T-helper 22 cell (primary cell): ENCODE data around the gene SCGB1D4.
A peak's percentile ranks its signal among the peaks of the same experiment; 100 is the strongest.
"Not testable (repeated sequence)": the region's sequence is repeated elsewhere in the genome, so short reads cannot be mapped to it uniquely, and the experiment has no call there.

Source experiments
- DNase-seq: peaks from one replicate; pipeline ENCODE4 v3.0.0-alpha.2; 2020; ENCODE audit warnings: low read depth

Gene SCGB1D4, protein sequence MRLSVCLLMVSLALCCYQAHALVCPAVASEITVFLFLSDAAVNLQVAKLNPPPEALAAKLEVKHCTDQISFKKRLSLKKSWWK

DNA sequence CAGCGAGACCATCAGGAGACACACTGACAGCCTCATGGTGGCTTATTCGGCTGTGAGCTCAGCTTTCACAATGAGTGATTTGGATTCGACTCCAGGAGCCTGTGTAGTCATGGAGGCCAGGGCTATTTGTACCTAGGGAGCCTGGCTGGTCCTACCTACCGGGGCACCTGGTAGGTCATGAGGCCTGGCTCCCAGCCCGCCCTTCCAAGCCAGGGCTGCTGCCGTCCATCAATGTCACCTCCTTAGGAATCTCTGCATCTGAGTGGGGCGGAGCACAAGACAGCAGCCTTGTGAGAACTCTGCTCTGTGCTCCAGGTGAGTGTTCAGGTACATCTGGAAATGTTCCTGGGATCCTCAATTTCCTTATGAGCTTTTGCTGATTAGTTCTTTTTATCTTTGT lies at the start of gene SCGB1D4:
Gene SCGB1D4 (minus strand): TSS at position 101 of the 400 bp plus-strand sequence. CDS start 65 bp downstream, at position 36.
- DNase-seq, result no peak

DNA sequence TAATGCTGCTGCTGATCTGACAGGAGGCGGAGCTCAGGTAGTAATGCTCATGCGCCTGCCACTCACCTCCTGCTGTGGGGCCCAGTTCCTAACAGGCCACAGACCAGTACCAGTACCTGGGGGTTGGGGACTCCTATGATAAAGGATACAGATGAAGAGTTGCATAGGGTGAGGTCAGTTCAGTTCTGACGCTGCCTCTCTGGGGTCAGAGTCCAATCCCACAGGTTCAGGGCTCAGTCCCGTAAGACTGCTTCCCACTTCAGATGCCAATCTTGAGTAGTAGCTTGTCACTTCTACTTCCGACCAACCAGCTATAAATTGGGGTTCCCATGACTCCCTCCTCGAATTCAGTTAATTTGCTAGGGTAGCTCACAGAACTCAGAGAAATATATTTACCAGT lies 47.0 kb upstream of the SCGB1D4 start:
- DNase-seq, result no peak

DNA sequence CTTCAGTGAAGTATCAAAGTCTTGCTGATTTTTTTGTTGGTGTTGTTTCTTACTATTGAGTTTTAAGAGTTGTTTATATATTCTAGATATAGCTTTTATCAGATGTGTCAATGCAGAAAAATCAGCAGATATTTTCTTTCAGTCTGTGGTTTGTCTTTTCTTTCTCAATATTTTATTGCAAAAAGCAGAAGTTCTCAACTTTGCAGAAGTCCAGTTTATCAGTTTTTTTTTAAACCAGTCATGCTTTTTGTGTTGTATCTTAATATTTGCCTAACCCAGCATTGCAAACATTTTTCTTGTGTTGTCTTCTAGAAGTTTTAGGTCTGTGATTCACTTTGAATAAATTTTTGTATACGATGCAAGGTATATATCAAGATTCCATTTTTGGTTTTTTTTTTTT lies 45.3 kb upstream of the SCGB1D4 start:
- DNase-seq, result no peak

DNA sequence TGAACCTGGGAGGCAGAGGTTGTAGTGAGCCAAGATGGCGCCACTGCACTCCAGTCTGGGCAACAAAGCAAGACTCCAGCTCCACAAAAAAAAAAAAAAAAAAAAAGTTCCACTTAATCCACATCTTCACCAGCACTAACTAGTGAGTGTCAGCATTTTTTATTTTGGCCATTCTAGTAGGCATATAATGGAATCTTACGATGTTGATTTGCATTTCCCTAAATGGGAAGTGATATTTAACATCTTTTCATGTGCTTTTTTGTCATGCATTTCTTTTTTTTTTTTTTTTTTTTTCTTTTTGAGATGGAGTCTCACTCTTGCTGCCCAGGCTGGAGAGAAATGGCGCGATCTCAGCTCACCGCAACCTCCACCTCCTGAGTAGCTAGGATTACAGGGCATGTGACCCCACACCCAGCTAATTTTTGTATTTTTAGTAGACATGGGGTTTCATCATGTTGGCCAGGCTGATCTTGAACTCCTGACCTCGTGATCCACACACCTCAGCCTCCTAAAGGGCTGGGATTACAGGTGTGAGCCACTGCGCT lies 44.8 kb upstream of the SCGB1D4 start:
- not testable (repeated sequence) for DNase-seq

DNA sequence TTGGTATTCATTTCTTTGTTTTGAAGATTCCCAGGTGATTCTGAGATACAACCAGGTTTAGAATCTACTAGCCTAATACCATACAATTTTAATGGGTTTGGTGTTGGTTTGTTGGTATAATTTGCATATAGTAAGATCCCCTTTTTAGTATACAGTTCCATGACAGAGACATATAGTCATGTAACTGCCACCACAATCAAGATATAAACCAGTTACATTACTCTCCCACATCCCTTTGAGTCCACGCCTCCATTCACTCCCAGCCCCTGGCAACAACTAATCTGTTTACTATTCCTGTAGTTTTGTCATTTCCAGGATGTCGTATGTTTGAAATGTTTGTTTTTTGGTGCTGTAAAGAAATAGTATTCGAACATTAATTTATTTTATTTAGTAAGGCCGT lies 42.7 kb upstream of the SCGB1D4 start:
- DNase-seq, result no peak

DNA sequence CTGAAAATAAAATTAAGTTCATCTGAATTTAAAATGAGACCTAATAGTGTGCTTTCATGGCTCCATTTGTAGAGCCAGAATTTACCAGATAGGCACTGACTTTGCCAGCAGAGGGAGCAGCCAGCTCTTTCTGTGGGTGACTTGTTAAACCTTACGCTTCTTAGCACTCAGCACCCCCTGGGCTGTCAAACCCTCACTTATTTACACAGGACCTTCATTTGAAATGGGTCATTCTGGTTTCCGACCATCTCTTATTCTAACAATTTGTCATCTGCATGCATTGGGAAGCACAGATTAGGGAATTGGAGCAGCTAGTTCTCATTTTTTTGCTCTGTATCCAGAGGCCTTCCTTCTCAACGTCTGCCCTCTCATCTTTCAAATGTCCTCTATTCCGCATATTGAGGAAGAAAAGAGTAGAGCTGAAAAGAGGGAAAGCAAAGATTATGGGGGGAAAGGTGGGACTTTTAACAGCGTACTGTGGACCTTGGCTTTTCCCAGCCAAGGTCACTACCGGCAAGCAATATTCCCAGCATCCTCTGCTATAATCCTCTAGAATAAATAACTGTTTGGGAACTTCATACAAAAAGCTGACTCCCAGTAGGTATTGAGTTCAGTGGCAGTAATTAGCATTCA lies 41.5 kb upstream of the SCGB1D4 start:
- DNase-seq, result no peak

DNA sequence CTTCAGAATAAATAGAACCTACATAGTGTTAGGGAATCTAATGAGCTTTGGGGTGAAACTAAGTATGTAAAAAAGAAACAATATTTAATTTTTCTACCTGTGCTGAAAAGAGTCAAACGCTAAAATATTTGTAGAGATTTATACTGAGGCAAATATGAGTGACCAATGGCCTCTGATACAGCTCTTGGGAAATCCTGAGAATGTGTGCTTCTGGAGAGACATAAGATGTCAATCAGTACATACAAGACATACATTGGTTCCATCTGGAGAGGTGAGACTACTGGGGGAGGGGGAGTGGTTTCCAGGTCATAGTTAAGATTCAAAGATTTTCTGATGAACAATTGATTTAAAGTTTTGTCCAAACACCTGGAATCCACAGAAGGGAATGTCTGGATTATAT lies 39.3 kb upstream of the SCGB1D4 start:
- DNase-seq, result no peak

DNA sequence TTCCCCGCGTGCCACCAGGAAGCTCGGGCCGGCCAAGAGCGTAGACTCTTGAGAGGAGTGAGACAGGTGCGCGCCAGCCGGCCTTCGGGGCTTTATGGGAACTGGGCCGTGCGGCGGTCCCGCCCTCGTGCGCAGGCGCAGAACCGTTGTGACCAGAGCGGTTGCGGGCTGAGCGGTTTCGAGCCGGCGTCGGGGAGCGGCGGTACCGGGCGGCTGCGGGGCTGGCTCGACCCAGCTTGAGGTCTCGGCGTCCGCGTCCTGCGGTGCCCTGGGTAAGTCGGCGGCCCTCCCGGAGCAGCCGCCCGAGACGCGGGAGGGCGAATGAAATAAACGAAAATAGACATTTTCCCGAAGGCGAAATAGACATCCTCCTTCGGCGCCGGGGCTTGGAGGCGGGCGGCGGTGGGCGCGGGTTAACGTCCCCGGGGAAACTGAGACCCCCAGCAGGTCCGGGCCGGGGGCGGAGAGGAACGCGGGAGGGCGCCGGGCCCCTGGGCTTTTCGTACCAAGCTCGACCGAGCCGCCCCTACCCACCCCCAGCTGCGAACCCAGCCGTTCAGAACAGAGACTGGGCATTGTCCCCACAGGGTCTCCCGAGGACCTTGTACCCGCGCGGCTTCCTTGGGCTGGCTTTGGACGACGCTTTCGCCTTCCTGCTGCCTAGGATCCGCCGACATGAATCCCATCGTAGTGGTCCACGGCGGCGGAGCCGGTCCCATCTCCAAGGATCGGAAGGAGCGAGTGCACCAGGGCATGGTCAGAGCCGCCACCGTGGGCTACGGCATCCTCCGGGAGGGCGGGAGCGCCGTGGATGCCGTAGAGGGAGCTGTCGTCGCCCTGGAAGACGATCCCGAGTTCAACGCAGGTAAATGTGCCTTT lies 38.7 kb upstream of the SCGB1D4 start, which contains the start of gene ASRGL1:
Gene ASRGL1 (plus strand): TSS at position 146 of the 879 bp plus-strand sequence. CDS start 530 bp downstream, at position 676.
- DNase-seq, result peak; percentile 50

DNA sequence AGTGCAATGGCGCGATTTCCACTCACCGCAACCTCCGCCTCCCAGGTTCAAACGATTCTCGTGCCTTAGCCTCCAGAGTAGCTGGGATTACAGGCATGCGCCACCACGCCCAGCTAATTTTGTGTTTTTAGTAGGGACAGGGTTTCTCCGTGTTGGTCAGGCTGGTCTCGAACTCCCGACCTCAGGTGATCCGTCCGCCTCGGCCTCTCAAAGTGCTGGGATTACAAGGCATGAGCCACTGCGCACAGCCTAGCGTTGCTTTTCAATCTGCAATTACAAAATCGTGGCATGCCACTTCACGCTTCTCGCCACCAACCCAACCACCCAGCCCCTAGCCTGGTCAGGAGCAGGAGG lies 38.1 kb upstream of the SCGB1D4 start:
- not testable (repeated sequence) for DNase-seq

DNA sequence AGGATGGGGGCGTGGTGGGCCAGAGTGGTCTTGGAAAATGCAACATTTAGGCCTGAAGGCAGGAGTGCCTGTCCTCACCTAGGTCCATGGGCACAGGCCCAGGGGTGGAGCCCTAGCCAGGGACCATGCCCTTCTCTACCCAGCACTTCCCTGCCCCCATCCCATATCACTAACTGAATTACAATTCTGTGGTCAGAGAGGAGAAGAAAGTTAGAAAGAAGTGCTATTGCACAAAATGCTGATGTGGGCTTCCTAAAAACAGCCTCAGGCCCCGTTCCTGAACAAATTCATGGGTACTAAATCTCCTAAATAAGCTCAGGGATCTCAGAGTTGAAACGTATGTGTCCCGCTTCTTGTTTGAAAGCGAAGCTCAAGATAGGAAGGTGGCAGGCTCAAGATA lies 34.9 kb upstream of the SCGB1D4 start:
- no peak for DNase-seq

DNA sequence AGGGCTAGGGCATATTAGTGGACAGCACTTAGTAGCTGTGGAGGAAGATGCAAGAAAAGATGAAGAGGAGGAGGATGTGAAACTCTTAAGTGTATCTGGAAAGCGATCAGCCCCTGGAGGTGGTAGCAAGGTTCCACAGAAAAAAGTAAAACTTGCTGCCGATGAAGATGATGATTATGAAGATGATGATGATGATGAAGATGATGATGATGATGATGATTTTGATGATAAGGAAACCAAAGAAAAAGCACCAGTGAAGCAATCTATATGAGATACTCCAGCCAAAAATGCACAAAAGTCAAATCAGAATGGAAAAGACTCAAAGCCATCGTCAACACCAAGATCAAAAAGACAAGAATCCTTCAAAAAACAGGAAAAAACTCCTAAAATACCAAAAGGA lies 32.4 kb upstream of the SCGB1D4 start:
- DNase-seq, result not testable (repeated sequence)

DNA sequence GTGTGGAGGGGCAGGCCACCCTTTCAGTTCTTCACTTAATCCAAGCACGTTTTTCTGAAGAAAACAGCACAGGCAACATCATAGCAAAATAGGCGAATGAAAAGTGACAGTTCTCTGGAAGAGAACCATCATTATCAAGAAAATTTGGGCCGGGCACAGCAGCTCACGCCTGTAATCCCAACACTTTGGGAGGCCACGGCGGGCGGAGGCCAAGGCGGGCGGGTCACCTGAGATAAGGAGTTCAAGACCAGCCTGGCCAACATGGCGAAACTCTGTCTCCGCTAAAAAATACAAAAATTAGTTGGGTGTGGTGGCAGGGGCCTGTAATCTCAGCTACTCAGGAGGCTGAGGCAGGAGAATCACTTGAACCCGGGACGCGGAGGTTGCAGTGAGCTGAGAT lies 28.7 kb upstream of the SCGB1D4 start:
- not testable (repeated sequence) for DNase-seq

DNA sequence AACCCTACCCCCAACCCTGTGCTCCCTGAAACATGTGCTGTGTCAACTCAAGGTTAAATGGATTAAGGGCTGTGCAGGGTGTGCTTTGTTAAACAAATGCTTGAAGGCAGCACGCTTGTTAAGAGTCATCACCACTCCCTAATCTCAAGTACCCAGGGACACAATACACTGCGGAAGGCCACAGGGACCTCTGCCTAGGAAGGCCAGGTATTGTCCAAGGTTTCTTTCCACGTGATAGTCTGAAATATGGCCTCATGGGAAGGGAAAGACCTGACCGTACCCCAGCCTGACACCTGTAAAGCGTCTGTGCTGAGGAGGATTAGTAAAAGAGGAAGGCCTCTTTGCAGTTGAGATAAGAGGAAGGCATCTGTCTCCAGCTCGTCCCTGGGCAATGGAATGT lies 27.8 kb upstream of the SCGB1D4 start:
- not testable (repeated sequence) for DNase-seq

DNA sequence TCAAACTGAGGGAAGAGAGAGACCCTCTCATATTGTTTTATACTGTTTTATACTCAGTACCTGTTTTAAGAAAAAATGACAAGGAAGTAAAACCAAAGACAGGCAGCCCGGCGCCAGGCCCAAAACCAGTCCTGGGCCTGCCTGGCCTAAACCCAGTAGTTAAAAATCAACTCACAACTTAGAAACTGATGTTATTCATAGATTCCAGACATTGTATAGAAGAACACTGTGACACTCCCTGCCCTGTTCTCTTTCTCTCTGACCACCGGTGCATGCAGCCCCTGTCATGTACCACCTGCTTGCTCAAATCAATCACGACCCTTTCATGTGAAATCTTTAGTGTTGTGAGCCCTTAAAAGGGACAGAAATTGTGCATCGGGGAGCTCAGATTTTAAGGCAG lies 26.9 kb upstream of the SCGB1D4 start:
- DNase-seq, result not testable (repeated sequence)

DNA sequence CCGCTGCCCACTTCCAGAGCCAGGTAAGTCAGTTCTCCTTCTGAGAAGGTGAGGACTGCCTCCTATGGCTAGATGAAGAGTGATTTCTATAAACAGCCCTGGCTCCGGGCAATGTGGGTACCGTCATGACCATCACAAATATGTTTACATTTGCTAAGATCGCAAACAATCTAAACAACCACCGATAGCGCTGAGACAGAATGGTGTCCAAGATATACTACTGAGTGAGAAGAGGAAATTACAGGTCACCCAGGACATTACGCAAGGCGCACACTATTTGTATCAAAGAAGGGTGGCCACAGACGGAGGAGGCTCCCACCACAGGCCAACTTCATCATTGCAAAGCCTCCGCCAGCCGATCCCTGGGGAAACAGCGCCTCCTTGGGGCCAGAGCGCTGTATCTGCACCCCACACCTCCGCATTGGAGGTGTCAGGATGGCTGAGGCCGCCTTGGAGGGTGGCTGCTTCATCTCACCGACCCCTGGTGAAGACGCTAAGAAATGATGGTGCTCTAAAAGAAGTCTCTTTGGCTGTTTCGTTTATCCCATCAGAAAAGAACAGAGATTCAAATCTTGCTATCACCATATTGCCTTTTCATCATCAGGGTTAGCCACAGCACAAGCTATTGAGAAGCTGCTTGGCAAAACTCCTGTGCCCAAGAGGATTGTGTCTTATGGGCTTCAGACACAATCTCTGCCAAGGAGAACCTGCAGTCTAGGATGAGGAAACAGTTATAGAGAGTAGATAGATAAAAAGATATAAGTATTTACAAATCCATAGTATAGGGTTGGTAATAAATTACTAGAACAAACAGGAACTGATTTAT lies 26.1 kb upstream of the SCGB1D4 start:
- no peak for DNase-seq

DNA sequence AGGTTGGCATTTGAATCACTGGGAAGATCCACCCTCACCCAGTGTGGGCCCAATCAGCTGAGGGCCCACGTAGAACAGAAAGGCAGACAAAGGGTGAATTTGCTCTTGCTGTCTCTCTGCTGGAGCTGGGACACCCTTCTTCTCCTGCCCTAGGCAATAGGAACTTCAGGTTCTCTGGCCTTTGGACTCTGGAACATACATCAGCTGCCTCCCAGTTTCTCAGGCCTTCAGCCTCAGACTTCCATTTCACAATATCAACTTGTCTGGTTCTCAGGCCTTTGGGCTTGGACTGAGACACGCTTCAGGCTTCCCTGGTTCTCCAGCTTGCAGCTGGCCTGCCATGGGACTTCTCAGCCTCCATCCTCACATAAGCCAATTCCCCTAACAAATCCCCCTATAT lies 23.6 kb upstream of the SCGB1D4 start:
- no peak for DNase-seq

DNA sequence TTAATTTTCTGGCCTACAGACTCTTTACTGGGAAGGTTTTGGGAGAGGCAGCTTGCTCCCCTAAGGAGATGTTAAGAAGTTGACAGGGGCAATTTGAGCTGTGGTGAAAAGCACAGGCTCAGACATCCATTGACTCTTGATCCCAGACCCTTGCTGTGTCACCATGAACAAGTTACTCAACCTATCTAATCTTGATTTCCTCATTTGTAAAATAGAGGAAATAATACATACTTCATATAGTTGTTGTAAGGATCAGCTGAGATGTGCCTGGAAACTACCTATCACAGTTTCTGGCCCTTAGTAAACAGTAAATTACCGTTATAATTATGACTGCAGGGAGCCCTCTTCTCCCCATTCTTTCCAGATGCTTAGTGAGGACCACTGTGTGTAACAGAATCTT lies 16.6 kb upstream of the SCGB1D4 start:
- no peak for DNase-seq

DNA sequence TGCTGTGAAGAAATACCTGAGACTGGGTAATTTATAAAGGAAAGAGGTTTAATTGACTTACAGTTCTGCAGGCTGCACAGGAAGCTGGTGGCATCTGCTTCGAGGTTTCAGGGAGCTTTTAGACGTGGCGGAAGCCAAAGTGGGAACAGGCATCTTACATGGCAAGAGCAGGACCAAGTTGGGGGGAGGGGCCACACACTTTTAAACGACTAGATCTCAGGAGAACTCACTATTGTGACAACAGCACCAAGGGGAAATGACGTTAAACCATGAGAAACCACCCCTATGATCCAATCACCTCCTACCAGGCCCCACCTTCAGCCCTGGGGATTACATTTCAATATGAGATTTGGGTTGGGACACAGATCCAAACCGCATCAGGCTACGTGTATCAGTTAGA lies 11.1 kb upstream of the SCGB1D4 start:
- DNase-seq, result no peak

DNA sequence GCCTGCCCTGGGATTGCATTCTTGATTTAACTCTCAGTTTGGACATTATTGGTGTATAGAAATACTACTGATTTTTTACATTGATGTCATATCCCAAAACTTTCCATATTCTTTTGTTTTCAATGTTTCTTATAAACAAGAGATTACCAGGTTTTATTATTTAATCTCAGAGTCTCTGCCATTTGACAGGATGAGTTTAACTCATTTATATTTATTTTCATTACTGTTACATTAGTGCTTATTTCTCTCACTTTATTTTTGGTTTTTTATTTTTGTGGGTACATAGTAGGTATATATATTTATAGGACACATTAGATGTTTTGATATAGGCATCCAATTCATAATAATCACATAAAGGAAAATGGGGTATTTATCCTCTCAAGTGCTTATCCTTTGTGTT lies 9.1 kb upstream of the SCGB1D4 start:
- DNase-seq, result no peak

DNA sequence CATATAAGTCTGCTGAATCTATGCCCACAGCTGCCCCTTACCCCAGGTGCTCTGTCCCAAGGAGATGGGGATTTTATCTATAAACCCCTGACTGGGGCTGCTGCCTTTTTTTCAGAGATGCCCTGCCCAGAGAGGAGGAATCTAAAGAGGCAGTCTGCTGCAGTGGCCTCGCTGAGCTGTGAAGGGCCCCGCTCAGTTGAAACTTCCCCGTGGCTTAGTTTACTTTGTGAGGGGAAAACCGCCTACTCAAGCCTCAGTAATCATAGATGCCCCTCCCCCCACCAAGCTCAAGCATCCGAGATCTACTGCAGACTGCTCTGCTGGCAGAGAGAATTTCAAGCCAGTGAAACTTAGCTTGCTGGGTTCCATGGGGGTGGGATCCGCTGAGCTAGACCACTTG lies 7.4 kb upstream of the SCGB1D4 start:
- no peak for DNase-seq

DNA sequence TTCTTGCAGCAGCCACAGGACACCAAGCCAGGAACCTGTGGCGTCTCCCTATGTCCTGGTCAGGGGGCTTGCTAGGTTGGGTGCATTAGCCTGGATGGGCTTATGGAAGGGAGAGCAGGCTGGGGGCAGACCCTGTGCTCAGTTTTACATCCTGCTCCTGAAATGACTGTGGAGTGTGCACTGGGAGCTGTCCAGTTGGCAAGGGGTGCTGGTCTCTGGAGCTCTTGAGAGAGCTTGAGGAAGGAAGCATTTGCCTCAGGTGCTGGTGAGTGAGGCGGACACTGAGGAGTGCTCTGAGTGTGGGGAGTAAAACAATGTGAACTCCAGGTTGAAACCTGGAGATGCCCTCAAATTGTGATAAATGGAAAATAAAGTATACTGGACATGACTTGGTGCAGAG lies 3.4 kb downstream of the SCGB1D4 start:
- no peak for DNase-seq

DNA sequence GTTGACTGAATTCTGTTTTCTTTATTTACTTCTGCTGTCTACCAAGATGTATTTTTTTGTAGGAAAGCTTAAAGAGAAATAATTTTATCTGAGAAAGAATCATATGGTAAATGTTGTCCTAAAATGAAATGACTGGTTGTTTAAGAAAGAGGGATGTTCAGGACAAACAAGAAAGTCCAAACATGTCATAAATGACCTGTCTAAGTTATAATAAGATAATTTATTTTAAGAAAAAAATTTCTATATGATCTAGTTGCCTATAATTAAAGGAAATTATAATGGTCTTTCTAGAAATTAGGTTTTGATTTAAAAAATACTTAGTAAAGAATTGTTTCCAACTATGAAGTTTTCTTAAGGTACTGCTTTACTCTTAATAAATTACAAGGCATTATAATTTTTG lies 18.4 kb downstream of the SCGB1D4 start:
- no peak for DNase-seq
